Choroid plexus epithelial cell (primary cell): ENCODE data around the gene ITPR2.

ENCODE experiments used
- DNase-seq: peaks from one replicate; pipeline ENCODE4 v3.0.0-alpha.2; 2010; ENCODE audit warnings: low read depth
- H3K4me3 ChIP-seq: 2 replicates; pipeline ENCODE4 v1.5.1; 2011; ENCODE audit warnings: low read depth, mild to moderate bottlenecking, control low read depth, low read length, moderate library complexity
- TF ChIP-seq, protein P1 (sequence below): conservative IDR thresholded peaks from 2 replicates; pipeline ENCODE4 v1.5.1; 2011; ENCODE audit warnings: low read depth, mild to moderate bottlenecking, control low read depth, inconsistent platforms, low read length, moderate library complexity

ITPR2 gene

DNA sequence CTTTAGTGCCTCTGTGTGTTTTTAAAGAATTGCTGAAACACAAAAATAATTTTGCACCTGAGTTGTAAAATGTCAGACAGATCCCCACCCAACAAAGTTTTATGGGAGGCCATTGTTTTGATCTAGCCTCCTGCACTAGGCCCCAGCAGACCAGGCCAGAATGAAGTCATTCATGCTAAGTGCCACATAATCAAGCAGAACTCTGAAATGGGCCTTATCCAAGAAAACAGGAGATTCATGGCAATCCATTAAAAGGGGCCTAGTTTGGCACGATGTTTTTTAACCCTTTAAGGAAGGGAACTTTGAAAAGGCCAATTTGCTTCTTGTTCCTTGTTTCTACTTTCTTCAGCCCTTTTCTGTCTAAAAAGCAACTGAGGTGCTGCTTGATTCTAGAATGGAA, 260.9 kb downstream of the ITPR2 start:
- H3K4me3 ChIP-seq = no peak overlapping the region
- DNase-seq = no peak
- TF ChIP-seq, protein P1, sequence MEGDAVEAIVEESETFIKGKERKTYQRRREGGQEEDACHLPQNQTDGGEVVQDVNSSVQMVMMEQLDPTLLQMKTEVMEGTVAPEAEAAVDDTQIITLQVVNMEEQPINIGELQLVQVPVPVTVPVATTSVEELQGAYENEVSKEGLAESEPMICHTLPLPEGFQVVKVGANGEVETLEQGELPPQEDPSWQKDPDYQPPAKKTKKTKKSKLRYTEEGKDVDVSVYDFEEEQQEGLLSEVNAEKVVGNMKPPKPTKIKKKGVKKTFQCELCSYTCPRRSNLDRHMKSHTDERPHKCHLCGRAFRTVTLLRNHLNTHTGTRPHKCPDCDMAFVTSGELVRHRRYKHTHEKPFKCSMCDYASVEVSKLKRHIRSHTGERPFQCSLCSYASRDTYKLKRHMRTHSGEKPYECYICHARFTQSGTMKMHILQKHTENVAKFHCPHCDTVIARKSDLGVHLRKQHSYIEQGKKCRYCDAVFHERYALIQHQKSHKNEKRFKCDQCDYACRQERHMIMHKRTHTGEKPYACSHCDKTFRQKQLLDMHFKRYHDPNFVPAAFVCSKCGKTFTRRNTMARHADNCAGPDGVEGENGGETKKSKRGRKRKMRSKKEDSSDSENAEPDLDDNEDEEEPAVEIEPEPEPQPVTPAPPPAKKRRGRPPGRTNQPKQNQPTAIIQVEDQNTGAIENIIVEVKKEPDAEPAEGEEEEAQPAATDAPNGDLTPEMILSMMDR = no peak

DNA sequence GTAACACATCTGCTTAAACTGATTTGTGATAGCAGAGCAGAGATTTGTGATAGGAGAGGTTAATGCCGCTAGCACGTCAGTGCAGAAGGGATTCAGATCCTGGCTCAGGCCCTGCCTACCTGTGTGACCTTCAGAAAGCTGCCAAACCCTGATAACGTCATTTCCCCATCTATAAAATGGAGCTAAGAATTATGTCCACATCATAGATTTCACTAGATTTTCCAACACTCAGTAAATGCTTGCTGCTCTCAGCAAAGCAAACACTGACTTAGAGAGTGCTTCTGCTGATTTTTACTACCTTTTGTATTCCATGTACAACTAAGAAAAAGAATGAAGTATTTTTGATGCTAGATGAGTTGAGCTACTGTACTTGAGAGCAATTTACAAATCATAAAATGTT, 261.4 kb downstream of the ITPR2 start:
- no peak overlapping the region for H3K4me3 ChIP-seq
- TF ChIP-seq, protein P1 = no peak
- no peak for DNase-seq

DNA sequence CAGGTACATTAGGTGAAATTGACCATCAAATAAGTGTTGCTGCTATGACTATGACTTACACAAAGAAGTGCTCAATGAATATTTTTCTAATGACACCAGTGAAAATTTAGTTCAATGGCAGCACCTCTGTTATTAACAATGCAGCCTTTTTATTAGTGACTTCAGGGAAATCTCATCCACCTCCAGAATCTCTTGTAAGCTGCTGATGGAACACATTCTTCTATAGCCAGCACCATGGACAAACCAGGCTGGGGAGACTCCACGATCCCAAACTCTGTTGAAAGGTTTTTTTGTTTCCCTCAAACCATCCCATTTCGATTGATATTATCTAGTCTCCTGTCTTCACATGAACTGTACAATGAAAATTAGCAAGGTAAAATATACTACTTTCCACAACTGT, 265.9 kb downstream of the ITPR2 start:
- TF ChIP-seq, protein P1 = no peak
- no peak for DNase-seq
- H3K4me3 ChIP-seq = no peak overlapping the region

DNA sequence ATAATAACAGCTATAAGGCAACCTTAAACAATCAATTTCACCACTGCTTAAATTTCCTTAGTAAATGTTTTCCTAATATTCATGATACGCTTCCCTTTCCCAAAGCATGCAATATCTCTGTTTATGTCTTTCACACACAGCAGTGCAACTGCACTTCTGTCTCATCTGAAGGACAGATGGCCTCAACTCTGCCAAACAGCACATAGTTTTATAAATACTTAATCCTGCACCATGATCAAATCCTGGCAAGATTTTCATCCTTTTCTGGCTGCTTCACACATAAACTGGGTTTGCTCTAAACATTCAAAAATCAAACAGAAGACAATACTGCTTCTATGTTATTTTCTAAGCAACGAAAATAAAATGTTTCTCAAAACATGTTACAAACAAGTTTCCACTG, 266.3 kb downstream of the ITPR2 start:
- no peak overlapping the region for H3K4me3 ChIP-seq
- TF ChIP-seq, protein P1 = no peak
- DNase-seq = no peak

DNA sequence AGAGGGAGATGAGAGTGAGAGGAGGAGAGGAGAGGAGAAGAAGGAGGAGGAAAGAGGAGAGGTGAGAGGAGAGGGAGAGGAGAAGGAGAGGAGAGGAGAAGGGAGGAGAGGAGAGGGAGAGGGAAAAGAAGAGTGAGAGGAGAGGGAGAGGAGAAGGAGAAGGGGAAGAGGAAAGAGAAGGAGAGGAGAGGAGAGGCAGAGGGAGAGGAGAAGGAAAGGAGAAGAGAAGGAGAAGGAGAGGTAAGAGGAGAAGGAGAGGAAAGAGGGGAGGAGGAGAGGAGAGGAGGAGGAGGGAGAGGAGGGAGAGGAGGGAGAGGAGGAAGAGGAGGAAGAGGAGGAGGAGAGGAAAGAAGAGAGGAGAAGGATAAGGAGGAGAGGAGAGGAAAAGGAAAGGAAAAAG, 266.8 kb downstream of the ITPR2 start:
- TF ChIP-seq, protein P1 = no peak
- DNase-seq = no peak
- no peak overlapping the region for H3K4me3 ChIP-seq

- H3K4me3 ChIP-seq = no peak overlapping the region
- TF ChIP-seq, protein P1 = no peak
- peak; percentile 29 for DNase-seq
Observed at GRCh38 chr12:26564391-26564790, 268.6 kb downstream of the ITPR2 start.

DNA sequence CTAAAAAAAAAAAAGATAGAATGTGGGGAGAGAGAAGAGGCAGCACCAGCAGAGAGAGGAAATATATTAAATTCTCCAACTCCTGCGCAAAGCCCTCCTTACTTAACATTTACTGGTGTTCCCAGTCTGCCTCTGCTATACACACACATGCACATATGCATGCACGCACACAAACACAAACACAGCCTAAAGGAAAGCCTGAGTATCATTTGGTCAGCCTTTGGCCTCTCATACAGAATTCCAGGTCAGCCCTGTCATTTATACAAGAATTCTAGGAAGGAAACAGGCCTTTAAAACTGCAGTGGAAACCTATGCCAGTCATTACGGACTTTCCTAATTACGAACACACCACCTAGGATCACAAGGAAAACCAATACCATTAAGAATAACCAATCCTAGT, 269.4 kb downstream of the ITPR2 start:
- H3K4me3 ChIP-seq = no peak overlapping the region
- DNase-seq = no peak
- TF ChIP-seq, protein P1 = no peak
